Measurements from ENCODE around the gene CRYAB. TPM values are rescaled to one million over a fixed set of nuclear protein-coding genes. Genes with fewer than 3 reads are reported as not detected.

CRYAB gene
- total and polyA plus RNA-seq, 2 of the 4 experiments (the other 2 are of a cell fraction), result 6.5 to 19.5 TPM

- ATAC-seq (ENCODE audit: low read depth) (no peak), DNase-seq (no peak)
- no peak overlapping the region for H3K4me2 ChIP-seq (ENCODE audit: low read depth, low read length)
- no CpG with 5 or more reads among the region's 1 CpG for WGBS, 2 experiments (ENCODE audit: extremely low coverage in 2 of 2, insufficient read length in 1 of 2)
- H2BK120ac ChIP-seq (ENCODE audit: low read depth, low read length), result no peak overlapping the region
- no peak overlapping the region for H4K5ac ChIP-seq (ENCODE audit: low read depth, low read length)
- H2BK20ac ChIP-seq (ENCODE audit: low read depth, low read length), result no peak overlapping the region; the same call in 1 of the 2 replicates
- no TSS peak for BruUV-seq (replicated peaks)
- H2AFZ ChIP-seq (replicated peaks; ENCODE audit: low read length, poor library complexity), result no peak overlapping the region
- no peak overlapping the region for H3K4me3 ChIP-seq (ENCODE audit: insufficient read depth, low read depth, low read length)
- H3K18ac ChIP-seq (ENCODE audit: low read depth, low read length), result no peak overlapping the region
- intact Hi-C loops (cut with micrococcal nuclease), result no loop called here
- no peak overlapping the region for H3K27ac ChIP-seq (ENCODE audit: insufficient read depth, low read length)
- no peak overlapping the region for H2BK5ac ChIP-seq (ENCODE audit: low read depth, low read length, poor library complexity, severe bottlenecking)
- H3K36me3 ChIP-seq (ENCODE audit: control insufficient read depth, insufficient read depth, low read length), result no peaks in the 10 kb centered on the region
- no peak overlapping the region for H3K23ac ChIP-seq (ENCODE audit: low read depth, low read length)
- H3K27me3 ChIP-seq (ENCODE audit: control insufficient read depth, insufficient read depth, low read length), result no peaks in the 10 kb centered on the region; the same call in 1 of the 2 replicates
- dilution Hi-C loops (cut with HindIII; ENCODE audit: low sequenced_read_pairs, unreplicated experiment), result no loop called here
- ChIA-PET CTCF (no interaction called here), POLR2A (ENCODE audit: unreplicated experiment) (no interaction called here)
- TF ChIP-seq SMC3 (IDR thresholded peaks at IDR 0.05; ENCODE audit: low read depth, low read length) (no peak), CTCF (conservative IDR thresholded peaks at IDR 0.05; ENCODE audit: low read depth, low read length) (no peak), USF2 (IDR thresholded peaks at IDR 0.05; ENCODE audit: low read depth, low read length) (no peak), ELK1 (IDR thresholded peaks at IDR 0.05; ENCODE audit: borderline replicate concordance, low read depth, low read length) (no peak), RCOR1 (IDR thresholded peaks at IDR 0.05; ENCODE audit: insufficient replicate concordance, low read length) (no peak), MXI1 (IDR thresholded peaks at IDR 0.05; ENCODE audit: borderline replicate concordance, low read depth, low read length) (no peak), RAD21 (IDR thresholded peaks at IDR 0.05; ENCODE audit: low read length) (no peak), MAFK (IDR thresholded peaks at IDR 0.05; ENCODE audit: low read depth, low read length) (no peak), POLR2A (IDR thresholded peaks at IDR 0.05; ENCODE audit: low read depth, low read length) (no peak), BHLHE40 (IDR thresholded peaks at IDR 0.05; ENCODE audit: low read depth, low read length) (no peak), CHD1 (IDR thresholded peaks at IDR 0.05; ENCODE audit: low read depth, low read length) (no peak), MAZ (IDR thresholded peaks at IDR 0.05; ENCODE audit: borderline replicate concordance, low read depth, low read length) (no peak), CEBPB (IDR thresholded peaks at IDR 0.05; ENCODE audit: low read depth, low read length) (no peak), FOS (IDR thresholded peaks at IDR 0.05; ENCODE audit: low read depth, low read length) (no peak), RFX5 (IDR thresholded peaks at IDR 0.05; ENCODE audit: low read depth, low read length) (no peak)
- no peak overlapping the region for H2AK9ac ChIP-seq (replicated peaks; ENCODE audit: low read depth, low read length, poor library complexity)
- H4K8ac ChIP-seq (ENCODE audit: low read depth in 2 of 2, low read length in 2 of 2), result no peak overlapping the region
- H3K9me1 ChIP-seq (ENCODE audit: insufficient read depth, low read length), result no peaks in the 10 kb centered on the region
- H2AK5ac ChIP-seq (ENCODE audit: low read depth, low read length), result no peak overlapping the region
- H3K4me1 ChIP-seq (ENCODE audit: control insufficient read depth, insufficient read depth, low read length), result peaks cover 13% of the 10 kb centered on the region
- no peak overlapping the region for H2BK15ac ChIP-seq (ENCODE audit: low read depth, low read length)
- H3K14ac ChIP-seq (replicated peaks; ENCODE audit: low read depth, low read length), result no peak overlapping the region
- H3K79me1 ChIP-seq (ENCODE audit: low read depth in 1 of 2, low read length in 2 of 2), result peaks cover 0 to 8% of the 10 kb centered on the region in 2 experiments; a peak in 1 of 4 replicates
- H4K91ac ChIP-seq (ENCODE audit: insufficient read depth, low read depth, low read length), result no peak overlapping the region
- H3K4ac ChIP-seq (ENCODE audit: low read depth, low read length), result no peak overlapping the region
- no peak overlapping the region for H3K9ac ChIP-seq (ENCODE audit: low read depth, low read length)
- H3K9me3 ChIP-seq (ENCODE audit: control insufficient read depth, insufficient read depth, low read length), result no peaks in the 10 kb centered on the region
- no peaks in the 10 kb centered on the region for H4K20me1 ChIP-seq (ENCODE audit: insufficient read depth, low read length)
- in situ Hi-C loops (cut with MboI; ENCODE audit: low sequenced_read_pairs), result no loop called here
- no peak overlapping the region for H3K56ac ChIP-seq (ENCODE audit: extremely low read depth, insufficient read depth, low read length)
These were observed 4.9 kb downstream of the CRYAB start for GRCh38 chr11:111906680-111907079.
